ENCODE data around the gene CD4. TPM values are rescaled to one million over a fixed set of nuclear protein-coding genes. Genes with fewer than 3 reads are reported as not detected.
A peak's percentile ranks its signal among the peaks of the same experiment; 100 is the strongest.

The CD4 gene
- polyA plus RNA-seq, 4 donors: 29.9 to 33.8 (median 31.2) TPM

DNA sequence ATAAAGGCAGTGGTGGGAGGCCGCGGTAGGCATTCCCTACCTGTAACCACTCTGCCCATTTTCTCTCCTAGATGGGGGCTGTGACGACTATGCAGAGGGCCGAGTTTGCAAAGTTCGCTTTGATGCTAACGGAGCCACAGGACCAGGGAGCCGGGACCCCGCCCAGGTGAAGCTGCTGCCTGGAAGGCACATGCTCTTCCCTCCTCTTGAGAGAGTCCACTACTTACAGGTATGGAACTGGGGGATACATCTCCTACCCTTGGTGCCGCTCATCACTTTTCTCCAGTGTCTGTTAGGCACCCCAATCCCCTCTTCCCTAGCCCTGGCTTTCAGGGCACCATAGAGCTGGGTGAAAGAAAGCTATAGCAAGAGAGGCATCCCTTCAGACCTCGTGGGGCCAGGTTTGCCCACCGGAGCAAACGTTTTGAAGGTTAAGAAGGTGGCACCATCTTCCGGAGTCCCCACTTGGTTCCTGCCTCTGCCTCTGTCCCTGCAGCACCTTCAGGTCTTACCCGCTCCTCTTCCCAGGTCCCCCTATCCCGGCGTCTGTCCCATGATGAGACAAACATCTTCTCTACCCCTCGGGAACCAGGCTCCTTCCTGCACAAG, 36.9 kb downstream of the CD4 start:
- DNase-seq (ENCODE audit: low read depth in 4 of 4, low spot score in 3 of 4): no peak

DNA sequence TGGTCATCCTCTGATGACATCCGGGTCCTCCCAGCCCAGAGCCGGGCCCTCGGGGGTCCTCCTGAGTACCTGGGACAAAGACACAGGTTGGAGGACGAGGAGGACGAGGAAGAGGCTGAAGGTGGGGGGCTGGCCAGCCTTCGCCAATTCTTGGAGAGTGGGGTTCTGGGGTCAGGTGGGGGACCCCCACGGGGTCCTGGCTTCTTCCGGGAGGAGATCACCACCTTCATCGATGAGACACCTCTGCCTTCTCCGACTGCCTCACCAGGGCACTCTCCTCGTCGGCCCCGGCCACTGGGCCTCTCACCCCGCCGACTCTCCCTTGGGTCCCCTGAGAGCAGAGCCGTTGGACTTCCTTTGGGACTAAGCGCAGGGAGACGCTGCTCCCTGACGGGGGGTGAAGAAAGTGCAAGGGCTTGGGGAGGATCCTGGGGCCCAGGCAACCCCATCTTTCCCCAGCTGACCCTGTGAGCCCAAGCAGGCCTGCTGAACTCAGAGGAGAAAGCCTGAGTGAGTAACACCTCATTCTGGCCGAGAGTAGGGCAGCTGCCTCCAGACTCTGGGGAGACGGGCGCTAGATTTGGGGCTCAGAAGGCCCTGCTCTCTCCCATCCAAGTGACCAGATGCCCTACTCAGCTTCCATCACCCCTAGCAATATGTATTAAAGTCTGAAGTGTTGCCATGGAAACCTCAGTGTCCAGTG, 37.6 kb downstream of the CD4 start:
- DNase-seq (ENCODE audit: low read depth in 4 of 4, low spot score in 3 of 4): no peak

GRCh38 chr12:6827437-6827911, 38.1 kb downstream of the CD4 start:
- peak in 1 of 4 donors; percentile 77 for DNase-seq (ENCODE audit: low read depth in 4 of 4, low spot score in 3 of 4)

- DNase-seq (ENCODE audit: low read depth in 4 of 4, low spot score in 3 of 4): no peak
Observed at GRCh38 chr12:6827982-6828780, 38.9 kb downstream of the CD4 start, which contains the start of gene P3H3. TSS of gene P3H3 (plus strand) at chr12:6828407. CDS start at chr12:6828441, 34 bp downstream.

DNA sequence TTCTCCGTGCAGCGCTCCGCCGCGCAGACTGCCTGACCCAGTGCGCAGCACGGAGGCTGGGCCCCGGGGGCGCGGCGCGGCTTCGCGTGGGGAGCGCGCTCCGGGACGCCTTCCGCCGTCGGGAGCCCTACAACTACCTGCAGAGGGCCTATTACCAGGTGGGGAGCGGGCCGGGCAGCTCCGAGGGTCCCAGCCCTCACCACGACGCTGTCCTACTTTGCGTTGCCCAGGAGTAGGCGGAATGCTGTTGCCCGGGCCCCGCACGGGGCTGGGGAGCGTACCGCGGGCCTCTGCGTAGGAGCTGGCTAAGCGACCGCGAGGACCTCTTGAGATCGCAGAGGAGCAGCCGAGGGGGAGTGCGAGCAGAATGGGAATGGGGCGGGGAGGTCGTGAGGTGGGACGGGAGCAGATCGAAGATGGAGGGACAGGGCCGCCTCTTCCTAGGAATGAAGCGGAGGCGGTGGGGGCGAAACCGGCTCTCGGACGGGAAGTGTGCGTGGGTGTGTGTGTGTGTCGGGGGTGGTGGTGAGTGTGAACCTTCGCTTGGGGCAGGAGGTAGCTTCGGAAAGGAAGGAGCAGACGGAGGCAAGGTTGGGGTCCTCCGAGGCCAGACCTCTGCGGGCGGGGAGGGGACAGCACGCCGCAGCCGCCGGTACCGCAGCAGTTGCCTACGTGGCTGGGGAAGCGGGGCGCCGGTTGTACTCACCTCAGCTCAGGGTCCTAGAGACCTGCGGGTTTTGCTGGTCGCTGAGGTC, 39.6 kb downstream of the CD4 start:
- DNase-seq (ENCODE audit: low read depth in 4 of 4, low spot score in 3 of 4): no peak

DNA sequence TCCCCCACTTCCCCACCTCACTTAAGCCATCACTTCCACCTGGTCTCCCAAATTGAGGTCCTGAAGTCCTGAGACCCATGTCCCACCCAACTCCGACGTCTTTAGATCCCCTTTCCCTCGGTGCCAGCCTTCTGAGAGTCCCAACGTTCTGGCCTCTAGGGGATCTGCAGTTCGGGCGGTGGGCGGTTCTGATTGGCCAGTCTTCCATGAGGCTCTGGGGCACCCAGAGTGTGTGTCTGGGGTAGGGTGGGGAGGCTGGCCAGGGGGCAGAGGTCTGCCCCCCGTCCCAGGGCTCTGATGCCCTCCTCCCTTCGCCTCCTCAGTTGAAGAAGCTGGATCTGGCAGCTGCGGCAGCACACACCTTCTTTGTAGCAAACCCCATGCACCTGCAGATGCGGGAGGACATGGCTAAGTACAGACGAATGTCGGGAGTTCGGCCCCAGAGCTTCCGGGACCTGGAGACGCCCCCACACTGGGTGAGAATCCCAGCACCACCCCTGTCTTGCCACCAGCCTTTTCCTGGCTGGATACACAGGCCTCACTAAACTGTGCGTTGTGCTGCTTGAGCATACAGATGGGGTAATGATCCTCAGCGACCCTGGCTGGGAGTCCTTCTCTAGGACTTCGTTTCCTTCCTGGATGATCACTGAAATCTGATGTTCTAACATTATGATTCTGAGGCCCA, 40.4 kb downstream of the CD4 start:
- DNase-seq (ENCODE audit: low read depth in 4 of 4, low spot score in 3 of 4): no peak

GRCh38 chr12:6830286-6830890, 41.1 kb downstream of the CD4 start:
- no peak for DNase-seq (ENCODE audit: low read depth in 4 of 4, low spot score in 3 of 4)

DNA sequence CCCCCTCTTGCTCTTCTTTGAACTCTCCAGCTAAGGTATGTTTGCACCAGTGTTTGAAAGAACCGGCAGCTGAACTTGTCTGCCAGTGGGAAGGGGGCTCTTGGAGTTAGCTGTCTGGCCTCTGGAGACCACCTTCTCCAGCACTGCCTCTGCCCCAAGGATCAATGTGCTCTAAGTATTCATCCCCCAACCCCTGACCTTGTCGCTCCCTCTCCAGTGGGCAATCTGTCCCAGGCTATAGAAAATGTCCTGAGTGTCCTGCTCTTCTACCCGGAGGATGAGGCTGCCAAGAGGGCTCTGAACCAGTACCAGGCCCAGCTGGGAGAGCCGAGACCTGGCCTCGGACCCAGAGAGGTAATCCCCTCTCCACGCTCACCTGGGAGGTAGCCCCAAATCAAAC, 41.7 kb downstream of the CD4 start:
- no peak for DNase-seq (ENCODE audit: low read depth in 4 of 4, low spot score in 3 of 4)

- no peak for DNase-seq (ENCODE audit: low read depth in 4 of 4, low spot score in 3 of 4)
Observed at GRCh38 chr12:6831450-6831995, 42.2 kb downstream of the CD4 start.

GRCh38 chr12:6832125-6832524, 42.8 kb downstream of the CD4 start:
- DNase-seq (ENCODE audit: low read depth in 4 of 4, low spot score in 3 of 4): no peak

- no peak for DNase-seq (ENCODE audit: low read depth in 4 of 4, low spot score in 3 of 4)
Observed at GRCh38 chr12:6833189-6833890, 44.0 kb downstream of the CD4 start.

- no peak for DNase-seq (ENCODE audit: low read depth in 4 of 4, low spot score in 3 of 4)
Observed at GRCh38 chr12:6834254-6834653, 44.9 kb downstream of the CD4 start.

- no peak for DNase-seq (ENCODE audit: low read depth in 4 of 4, low spot score in 3 of 4)
Observed at GRCh38 chr12:6834873-6835272, 45.5 kb downstream of the CD4 start.

DNA sequence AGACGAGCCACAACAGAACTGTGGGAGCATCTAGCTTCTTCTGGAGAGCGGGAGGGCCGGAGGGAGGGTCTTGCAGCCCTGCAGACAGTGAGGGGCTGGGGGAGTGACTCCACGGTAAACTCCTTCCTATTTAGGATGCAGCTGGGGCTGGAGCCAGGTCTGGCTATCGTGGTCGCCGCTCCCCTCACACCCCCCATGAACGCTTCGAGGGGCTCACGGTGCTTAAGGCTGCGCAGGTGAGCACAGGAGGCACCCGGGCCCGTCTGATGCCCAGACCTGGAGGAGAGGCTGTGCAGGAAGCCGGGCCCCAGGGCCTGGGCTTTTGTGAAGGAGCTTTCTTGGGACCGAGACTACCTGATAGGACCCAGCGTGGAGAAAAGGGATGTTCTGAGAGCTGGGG, 47.5 kb downstream of the CD4 start:
- no peak for DNase-seq (ENCODE audit: low read depth in 4 of 4, low spot score in 3 of 4)

- DNase-seq (ENCODE audit: low read depth in 4 of 4, low spot score in 3 of 4): no peak
Observed at GRCh38 chr12:6837370-6838060, 48.2 kb downstream of the CD4 start.

DNA sequence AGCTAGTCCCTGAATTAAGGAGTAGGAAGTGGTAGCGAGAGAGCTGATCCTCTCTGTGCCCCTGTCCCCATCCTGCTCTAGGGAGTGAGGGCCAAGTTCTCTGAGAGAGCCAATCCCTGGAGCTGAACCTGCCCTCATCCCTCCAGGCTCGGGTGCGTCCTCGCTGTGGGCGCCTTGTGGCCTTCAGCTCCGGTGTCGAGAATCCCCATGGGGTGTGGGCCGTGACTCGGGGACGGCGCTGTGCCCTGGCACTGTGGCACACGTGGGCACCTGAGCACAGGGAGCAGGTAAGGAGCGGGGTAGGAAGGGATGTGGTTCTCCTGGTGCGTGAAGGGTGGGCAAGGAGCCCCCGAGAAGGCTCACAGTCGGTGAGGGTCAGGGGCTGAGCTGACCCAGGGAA, 49.5 kb downstream of the CD4 start:
- no peak for DNase-seq (ENCODE audit: low read depth in 4 of 4, low spot score in 3 of 4)

- no peak for DNase-seq (ENCODE audit: low read depth in 4 of 4, low spot score in 3 of 4)
Observed at GRCh38 chr12:6839482-6840201, 50.3 kb downstream of the CD4 start.

DNA sequence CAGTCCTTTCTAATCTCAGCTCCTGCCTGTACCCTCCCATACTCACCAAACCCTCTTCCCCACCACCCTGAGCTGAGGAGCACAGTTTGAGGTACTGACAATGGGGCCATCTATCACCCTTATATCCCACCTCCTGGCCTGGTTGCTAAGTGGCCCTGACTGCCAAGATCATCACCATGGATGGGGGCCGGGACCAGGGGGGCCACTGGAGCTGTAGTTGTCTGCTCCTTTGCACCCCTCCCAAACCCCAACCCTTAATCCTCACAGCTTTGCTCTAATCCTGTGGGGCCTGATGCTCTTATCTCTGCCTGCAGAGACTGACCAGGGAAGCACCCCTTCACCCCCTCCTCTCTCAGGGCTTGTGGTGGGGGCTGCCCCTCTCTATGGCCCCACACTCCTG, 51.0 kb downstream of the CD4 start:
- no peak for DNase-seq (ENCODE audit: low read depth in 4 of 4, low spot score in 3 of 4)

Measured in right renal pelvis (tissue), 4 donors.